H1 (cell line): ENCODE results near the gene GRID2. TPM values are rescaled to one million over a fixed set of nuclear protein-coding genes. Genes with fewer than 3 reads are reported as not detected.

Experiments
- CTCF ChIA-PET: fragments of 300-600 bp; sonication (Branson Sonifier 250); formaldehyde crosslinking; loops from one replicate; lab custom pipeline; 2021; ENCODE audit not compliant: partially characterized antibody; lab: Charles Lee
- POLR2A ChIA-PET: fragments of 300-600 bp; sonication (Branson Sonifier 250); formaldehyde crosslinking; loops from one replicate; lab custom pipeline; 2021; ENCODE audit warnings: inconsistent platforms; ENCODE audit not compliant: partially characterized antibody; lab: Charles Lee
- DNase-seq, 2 experiments: peaks; one replicate each; pipeline versions ENCODE4 v3.0.0 to v3.0.0-alpha.2; 2010 to 2022; ENCODE audit warnings: low spot score in 2 of 2, low read depth in 1 of 2, mixed read lengths in 1 of 2
- FAIRE-seq: peaks from 2 replicates; lab custom pipeline; 2011; peaks lifted over from hg19 to GRCh38; lab: Jason Lieb, UNC
- H2AFZ ChIP-seq: 2 replicates; pipeline ENCODE4 v1.8.1; 2012; ENCODE audit warnings: low read length, inconsistent platforms
- H2AK5ac ChIP-seq: 2 replicates; pipeline ENCODE4 v1.6.1; 2013; ENCODE audit warnings: low read depth, low read length
- H2BK120ac ChIP-seq: replicated peaks from 2 replicates; pipeline ENCODE3; 2013; ENCODE audit warnings: low read depth, low read length, inconsistent platforms
- H2BK12ac ChIP-seq: 2 replicates; pipeline ENCODE4 v1.6.1; 2013; ENCODE audit warnings: low read depth, low read length
- H2BK15ac ChIP-seq: 2 replicates; pipeline ENCODE4 v1.6.1; 2013; ENCODE audit warnings: low read length
- H2BK20ac ChIP-seq: 2 replicates; pipeline ENCODE4 v1.6.1; 2013; ENCODE audit warnings: low read length
- H2BK5ac ChIP-seq: 2 replicates; pipeline ENCODE4 v1.6.1; 2013; ENCODE audit warnings: low read depth, low read length
- H3K14ac ChIP-seq: 2 replicates; pipeline ENCODE4 v1.6.1; 2013; ENCODE audit warnings: inconsistent platforms; ENCODE audit not compliant: insufficient read length
- H3K18ac ChIP-seq: 2 replicates; pipeline ENCODE4 v1.6.1; 2013; ENCODE audit warnings: low read length; ENCODE audit errors: extremely low read depth
- H3K23ac ChIP-seq: 2 replicates; pipeline ENCODE4 v1.6.1; 2013; ENCODE audit warnings: inconsistent platforms; ENCODE audit not compliant: insufficient read length
- H3K23me2 ChIP-seq: 2 replicates; pipeline ENCODE4 v1.6.1; 2013; ENCODE audit warnings: low read depth, low read length
- H3K27ac ChIP-seq: 2 replicates; pipeline ENCODE4 v1.6.1; 2011; ENCODE audit warnings: low read depth, low read length, inconsistent platforms
- H3K27me3 ChIP-seq, 4 experiments: replicated peaks in 1 of 4; 1 replicate in 1 of 4; 2 replicates in 3 of 4; pipeline versions ENCODE4 v1.6.1 to v1.8.1; 2011 to 2013; ENCODE audit warnings: low read length in 3 of 4, mild to moderate bottlenecking in 3 of 4, inconsistent platforms in 2 of 4, mixed read lengths in 2 of 4, moderate library complexity in 1 of 4; ENCODE audit not compliant: control insufficient read depth in 3 of 4, insufficient read depth in 3 of 4; ENCODE audit errors: extremely low read depth in 1 of 4
- H3K36me3 ChIP-seq, 4 experiments: 2 replicates each; pipeline versions ENCODE4 v1.6.1 to v1.8.1; 2011 to 2013; ENCODE audit warnings: mild to moderate bottlenecking in 4 of 4, low read length in 3 of 4, moderate library complexity in 2 of 4, control low read depth in 1 of 4, inconsistent platforms in 1 of 4; ENCODE audit not compliant: insufficient read depth in 4 of 4, control insufficient read depth in 2 of 4
- H3K4ac ChIP-seq: replicated peaks from 2 replicates; pipeline ENCODE3; 2013; ENCODE audit warnings: low read length, low read depth, mixed read lengths, inconsistent platforms; ENCODE audit not compliant: insufficient read length
- H3K4me1 ChIP-seq, 4 experiments: replicated peaks in 1 of 4; 1 replicate in 1 of 4; 2 replicates in 3 of 4; pipeline versions ENCODE4 v1.6.1 to v1.8.1; 2011 to 2013; ENCODE audit warnings: low read length in 3 of 4, inconsistent platforms in 2 of 4, mixed read lengths in 1 of 4; ENCODE audit not compliant: insufficient read depth in 4 of 4, control insufficient read depth in 3 of 4
- H3K4me2 ChIP-seq, 2 experiments: 2 replicates each; pipeline versions ENCODE4 v1.6.1 to v1.8.1; 2011 to 2013; ENCODE audit warnings: low read depth in 2 of 2, low read length in 2 of 2, control low read depth in 1 of 2, inconsistent platforms in 1 of 2, mild to moderate bottlenecking in 1 of 2; ENCODE audit not compliant: insufficient read depth in 1 of 2
- H3K4me3 ChIP-seq, 4 experiments: fragments of 200-600, 300-600 bp in 1 of 4; sonication (generic), shearing (Covaris generic), sonication (Bioruptor Twin) in 1 of 4; 2 replicates each; pipeline versions ENCODE4 v1.5.1 to v1.8.1; 2011 to 2016; ENCODE audit warnings: low read length in 4 of 4, low read depth in 3 of 4, control low read depth in 2 of 4, inconsistent platforms in 2 of 4, mild to moderate bottlenecking in 2 of 4, mixed read lengths in 1 of 4, moderate library complexity in 1 of 4; ENCODE audit not compliant: insufficient read depth in 2 of 4; ENCODE audit errors: extremely low read depth in 1 of 4
- H3K56ac ChIP-seq: replicated peaks from 2 replicates; pipeline ENCODE3; 2013; ENCODE audit warnings: low read depth, mild to moderate bottlenecking, mixed read lengths, low read length, inconsistent platforms; ENCODE audit not compliant: insufficient read length
- H3K79me1 ChIP-seq: 2 replicates; pipeline ENCODE4 v1.6.1; 2013; ENCODE audit warnings: low read depth, low read length, control low read depth
- H3K79me2 ChIP-seq, 2 experiments: 2 replicates each; pipeline versions ENCODE4 v1.6.1 to v1.8.1; 2012 to 2013; ENCODE audit warnings: low read length in 2 of 2, mild to moderate bottlenecking in 2 of 2, inconsistent platforms in 1 of 2; ENCODE audit not compliant: insufficient read depth in 2 of 2, control insufficient read depth in 1 of 2
- H3K9ac ChIP-seq, 4 experiments: replicated peaks in 1 of 4; 1 replicate in 1 of 4; 2 replicates in 3 of 4; pipeline versions ENCODE4 v1.6.1 to v1.8.1; 2011 to 2013; ENCODE audit warnings: low read depth in 3 of 4, low read length in 3 of 4, control low read depth in 2 of 4, mild to moderate bottlenecking in 2 of 4, moderate library complexity in 2 of 4, inconsistent platforms in 1 of 4; ENCODE audit errors: extremely low read depth in 1 of 4
- H3K9me3 ChIP-seq, 2 experiments: 2 replicates each; pipeline versions ENCODE4 v1.6.1 to v1.8.1; 2012 to 2013; ENCODE audit warnings: mild to moderate bottlenecking in 2 of 2, moderate library complexity in 2 of 2, control low read depth in 1 of 2, inconsistent platforms in 1 of 2, low read depth in 1 of 2, low read length in 1 of 2, mixed read lengths in 1 of 2; ENCODE audit not compliant: insufficient read depth in 2 of 2
- H4K20me1 ChIP-seq, 2 experiments: replicated peaks in 1 of 2; 2 replicates each; pipeline versions ENCODE3 to v1.8.1; 2011 to 2013; ENCODE audit warnings: inconsistent platforms in 2 of 2, low read length in 2 of 2, mild to moderate bottlenecking in 1 of 2; ENCODE audit not compliant: insufficient read depth in 2 of 2, control insufficient read depth in 1 of 2
- H4K5ac ChIP-seq: 2 replicates; pipeline ENCODE4 v1.6.1; 2013; ENCODE audit warnings: low read length, low read depth, mixed read lengths, inconsistent platforms; ENCODE audit not compliant: insufficient read length
- H4K8ac ChIP-seq: 2 replicates; pipeline ENCODE4 v1.8.0; 2013; ENCODE audit warnings: mild to moderate bottlenecking, moderate library complexity, low read length, inconsistent platforms; ENCODE audit not compliant: insufficient read depth; ENCODE audit errors: extremely low read depth
- H4K91ac ChIP-seq: replicated peaks from 2 replicates; pipeline ENCODE3; 2013; ENCODE audit warnings: low read length, mixed read lengths, inconsistent platforms; ENCODE audit not compliant: insufficient read length
- CBX5 ChIP-seq: fragments of 300-800, 300-1000 bp; sonication (generic); IDR thresholded peaks from 2 replicates; pipeline ENCODE4 v1.7.1; 2016; ENCODE audit warnings: antibody characterized with exemption, low read length, low read depth
- CHD2 ChIP-seq: IDR thresholded peaks from 2 replicates; pipeline ENCODE4 v1.6.1; 2012; ENCODE audit warnings: low read length, improper control_type of control experiment
- EP300 ChIP-seq, 2 experiments: IDR thresholded peaks; 1 replicate in 1 of 2; 2 replicates in 1 of 2; pipeline ENCODE4 v1.6.1; 2011 to 2012; ENCODE audit warnings: low read depth in 2 of 2, low read length in 2 of 2, mild to moderate bottlenecking in 2 of 2, borderline replicate concordance in 1 of 2, inconsistent platforms in 1 of 2, moderate library complexity in 1 of 2
- GABPA ChIP-seq: IDR thresholded peaks from 2 replicates; pipeline ENCODE4 v1.6.1; 2011; ENCODE audit warnings: mild to moderate bottlenecking, low read length, moderate library complexity, borderline replicate concordance; ENCODE audit not compliant: insufficient read depth
- GTF2F1 ChIP-seq: IDR thresholded peaks from 2 replicates; pipeline ENCODE4 v1.6.1; 2012; ENCODE audit warnings: low read depth, low read length, improper control_type of control experiment, borderline replicate concordance
- HDAC2 ChIP-seq, 2 experiments: fragments of 300-600 bp in 1 of 2; sonication (generic) in 1 of 2; IDR thresholded peaks; 2 replicates each; pipeline ENCODE4 v1.6.1; 2011 to 2012; ENCODE audit warnings: low read depth in 2 of 2, low read length in 2 of 2, mild to moderate bottlenecking in 2 of 2, moderate library complexity in 2 of 2, borderline replicate concordance in 1 of 2, inconsistent platforms in 1 of 2
- JUN ChIP-seq: IDR thresholded peaks from 2 replicates; pipeline ENCODE4 v1.6.1; 2011; ENCODE audit warnings: low read depth, mild to moderate bottlenecking, improper control_type of control experiment, low read length
- PHF8 ChIP-seq: fragments of 200-600 bp; sonication (generic); conservative IDR thresholded peaks from 2 replicates; pipeline ENCODE4 v1.7.1; 2012; ENCODE audit warnings: low read depth, mild to moderate bottlenecking, inconsistent platforms, low read length, moderate library complexity
- POLR2AphosphoS5 ChIP-seq: IDR thresholded peaks from 2 replicates; pipeline ENCODE4 v1.6.1; 2011; ENCODE audit warnings: low read depth, low read length
- SAP30 ChIP-seq: fragments of 300-600 bp; sonication (generic); IDR thresholded peaks from 2 replicates; pipeline ENCODE4 v1.7.1; 2012; ENCODE audit warnings: low read length, moderate library complexity, mild to moderate bottlenecking, inconsistent platforms; ENCODE audit not compliant: insufficient read depth, insufficient replicate concordance
- SIN3A ChIP-seq, 2 experiments: IDR thresholded peaks in 1 of 2; conservative IDR thresholded peaks in 1 of 2; 2 replicates each; pipeline ENCODE4 v1.6.1; 2011 to 2012; ENCODE audit warnings: low read length in 2 of 2, improper control_type of control experiment in 1 of 2, low read depth in 1 of 2, mild to moderate bottlenecking in 1 of 2
- SIRT6 ChIP-seq: IDR thresholded peaks from one replicate; pipeline ENCODE4 v1.7.1; 2012; ENCODE audit warnings: low read length, inconsistent platforms
- SIX5 ChIP-seq: IDR thresholded peaks from 2 replicates; pipeline ENCODE4 v1.6.1; 2011; ENCODE audit warnings: mild to moderate bottlenecking, low read depth, low read length
- TAF1 ChIP-seq: IDR thresholded peaks from 2 replicates; pipeline ENCODE4 v1.6.1; 2011; ENCODE audit warnings: mild to moderate bottlenecking, low read depth, low read length
- TEAD4 ChIP-seq: IDR thresholded peaks from 2 replicates; pipeline ENCODE4 v1.6.1; 2012; ENCODE audit warnings: low read depth, low read length, inconsistent platforms, mixed read lengths
- WGBS, 2 experiments: shearing (Covaris generic) in 1 of 2; methylation state at CpG; one replicate each; pipeline versions ENCODE4 v1.1.6 to v1.1.7; 2013 to 2015; ENCODE audit warnings: low lambda C conversion rate in 2 of 2, mixed read lengths in 2 of 2, inconsistent platforms in 1 of 2, low coverage in 1 of 2, missing lambda C conversion rate in 1 of 2; ENCODE audit not compliant: insufficient replicate concordance in 2 of 2, insufficient coverage in 1 of 2, insufficient read length in 1 of 2; ENCODE audit errors: extremely low coverage in 1 of 2, missing lambda C conversion rate in 1 of 2; 5-methylcytosine and 5-hydroxymethylcytosine counted together
- polyA plus RNA-seq, 7 experiments: library from polyadenylated mRNA; depleted of rRNA in 3 of 7; stranded (reverse) in 5 of 7; unstranded in 2 of 7; fragments of >200 nt in 5 of 7; fragments of 200-250 nt in 2 of 7; gene quantifications; 1 replicate in 5 of 7; 2 replicates in 1 of 7; 4 replicates in 1 of 7; pipeline versions ENCODE4 v1.2.1 to v1.2.3, GENCODE V29; 2011 to 2013; ENCODE audit warnings: missing spikeins in 2 of 7, mixed read lengths in 2 of 7
- total RNA-seq: library from RNA; stranded (reverse); fragmentation: NEBNext Ultra II Directional; extraction: Animal tissue kit (Norgen Biotek cat#: 25700); gene quantifications from 2 replicates; pipeline ENCODE4 v1.2.1, GENCODE V29; 2021

The GRID2 gene
- total and polyA plus RNA-seq, 2 of the 8 experiments (the other 6 are each of a cell fraction or from before 2014, with no cell fraction given): 31.1 to 81.9 TPM

GRCh38 chr4:92996533-92996932 is 692.8 kb downstream of the GRID2 start:
- Histone ChIP-seq H3K56ac (no peak overlapping the region), H3K4me1 (no peaks in the 10 kb centered on the region), H4K5ac (no peak overlapping the region), H3K4me3 (no peak overlapping the region), H4K91ac (no peak overlapping the region), H2AFZ (no peak overlapping the region), H3K36me3 (no peaks in the 10 kb centered on the region), H4K20me1 (no peaks in the 10 kb centered on the region), H2BK120ac (no peak overlapping the region), H4K8ac (no peak overlapping the region), H3K14ac (no peak overlapping the region), H3K4ac (peak overlapping the region; percentile 39), H3K9ac (no peak overlapping the region), H3K27me3 (no peaks in the 10 kb centered on the region), H3K9me3 (no peaks in the 10 kb centered on the region), H2BK12ac (no peak overlapping the region), H2BK5ac (no peak overlapping the region), H3K79me2 (no peaks in the 10 kb centered on the region), H3K23ac (no peak overlapping the region), H3K23me2 (no peaks in the 10 kb centered on the region), H3K18ac (no peak overlapping the region), H2BK20ac (no peak overlapping the region), H2AK5ac (no peak overlapping the region), H3K4me2 (no peak overlapping the region), H3K27ac (no peak overlapping the region), H2BK15ac (no peak overlapping the region), H3K79me1 (no peaks in the 10 kb centered on the region)
- no peak for FAIRE-seq
- no peak for DNase-seq
- POLR2A ChIA-PET: no interaction called here
- CTCF ChIA-PET: no interaction called here
- 93% methylated on average over 2 of the region's 2 CpGs; no CpG with 5 or more reads in 1 of the 2 experiments for WGBS, 2 experiments
- TF ChIP-seq TAF1 (no peak), CHD2 (no peak), CBX5 (no peak), HDAC2 (IDR thresholded peaks at IDR 0.05; ENCODE audit: borderline replicate concordance in 1 of 2, low read depth in 2 of 2, low read length in 2 of 2) (no peak), PHF8 (no peak), SIX5 (no peak), SIN3A (conservative IDR thresholded peaks at IDR 0.05 in 1 of 2, IDR thresholded peaks at IDR 0.05 in 1 of 2; ENCODE audit: low read depth in 1 of 2, low read length in 2 of 2) (no peak), TEAD4 (no peak), GTF2F1 (no peak), GABPA (no peak), EP300 (IDR thresholded peaks at IDR 0.05; ENCODE audit: borderline replicate concordance in 1 of 2, low read depth in 2 of 2, low read length in 2 of 2) (no peak), POLR2AphosphoS5 (no peak), JUN (no peak), SIRT6 (no peak), SAP30 (no peak)
